ENCODE data around the gene TNXB.
"Not testable (repeated sequence)": the region's sequence is repeated elsewhere in the genome, so short reads cannot be mapped to it uniquely, and the experiment has no call there.

- not testable (repeated sequence) for TF ChIP-seq POLR2A, CTCF, POLR2AphosphoS5 (IDR thresholded peaks at IDR 0.05)
Measured at GRCh38 chr6:32040299-32041049, 68.7 kb downstream of the TNXB start.
